Measurements from ENCODE around the gene RPA3.
A peak's percentile ranks its signal among the peaks of the same experiment; 100 is the strongest.
"Not testable (repeated sequence)": the region's sequence is repeated elsewhere in the genome, so short reads cannot be mapped to it uniquely, and the experiment has no call there.

Gene RPA3

DNA sequence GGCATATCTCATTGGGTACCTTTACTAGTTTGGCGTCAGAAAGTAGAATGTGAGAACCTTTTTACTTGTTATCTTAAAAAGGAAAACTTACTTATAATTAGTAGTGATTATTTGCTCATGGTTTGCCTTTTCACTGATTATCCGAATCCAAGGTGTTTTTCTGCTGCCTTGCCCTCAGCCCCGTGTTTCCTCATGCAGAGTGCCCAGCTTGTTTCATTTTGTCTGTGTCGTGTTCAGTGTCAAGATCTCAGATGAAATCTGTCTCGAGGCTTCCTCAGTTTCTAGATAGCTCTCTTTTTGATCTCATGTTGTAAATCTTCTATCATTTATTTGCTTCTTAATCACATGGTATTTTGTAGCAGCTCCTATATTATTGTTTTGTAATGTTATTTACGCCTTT lies 30.1 kb downstream of the RPA3 start:
- no peak for DNase-seq

DNA sequence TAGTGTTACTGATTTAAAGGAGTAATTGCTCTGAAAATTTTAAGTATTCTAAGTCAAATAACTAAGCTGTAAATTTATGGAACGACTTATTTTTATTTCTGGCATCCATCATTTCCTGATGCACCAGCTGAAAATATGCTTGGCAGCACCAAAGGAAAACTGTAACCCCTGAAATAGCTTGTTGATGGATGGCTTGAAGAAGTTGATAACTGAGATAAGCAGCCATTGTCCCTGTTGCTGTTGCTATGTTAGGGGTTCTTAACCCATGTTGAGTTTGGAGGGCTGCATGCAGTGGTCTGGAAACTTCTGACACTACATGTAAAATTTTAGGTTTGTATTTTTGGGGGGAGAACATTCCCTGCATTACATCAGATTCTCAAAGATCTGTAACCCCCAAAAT lies 30.6 kb downstream of the RPA3 start:
- no peak for DNase-seq

DNA sequence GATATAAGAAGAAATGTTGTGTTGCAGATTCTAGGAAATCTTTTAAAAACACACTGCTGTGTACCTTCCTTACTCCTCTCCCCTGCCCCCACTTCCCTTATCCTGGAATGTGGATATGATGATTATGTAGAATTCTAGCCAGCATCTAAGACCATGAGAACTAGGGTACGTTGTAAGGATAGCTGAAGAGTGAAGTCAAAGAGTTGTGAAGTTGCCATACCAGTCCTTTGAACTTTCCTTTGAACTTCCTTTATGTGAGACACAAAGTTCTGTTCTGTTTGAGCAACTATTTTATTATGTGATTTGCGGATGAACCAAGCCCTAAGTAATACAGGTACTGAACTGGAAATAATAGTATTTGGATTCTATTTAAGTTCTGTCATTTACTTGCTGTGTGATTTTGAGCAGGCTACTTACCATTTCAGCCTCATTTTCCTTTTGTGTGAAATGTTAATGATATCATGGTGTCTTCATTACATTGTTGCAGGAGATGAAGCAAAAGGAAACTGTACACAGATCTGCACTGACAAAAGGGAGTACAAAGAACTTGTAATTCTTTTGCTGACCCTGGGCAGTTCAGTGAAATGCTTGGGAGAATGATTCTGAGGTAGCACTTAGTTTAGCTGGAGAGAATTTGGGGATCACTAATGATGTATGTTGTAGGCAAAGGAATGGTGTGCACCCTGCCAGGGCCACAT lies 31.4 kb downstream of the RPA3 start:
- DNase-seq, result no peak

DNA sequence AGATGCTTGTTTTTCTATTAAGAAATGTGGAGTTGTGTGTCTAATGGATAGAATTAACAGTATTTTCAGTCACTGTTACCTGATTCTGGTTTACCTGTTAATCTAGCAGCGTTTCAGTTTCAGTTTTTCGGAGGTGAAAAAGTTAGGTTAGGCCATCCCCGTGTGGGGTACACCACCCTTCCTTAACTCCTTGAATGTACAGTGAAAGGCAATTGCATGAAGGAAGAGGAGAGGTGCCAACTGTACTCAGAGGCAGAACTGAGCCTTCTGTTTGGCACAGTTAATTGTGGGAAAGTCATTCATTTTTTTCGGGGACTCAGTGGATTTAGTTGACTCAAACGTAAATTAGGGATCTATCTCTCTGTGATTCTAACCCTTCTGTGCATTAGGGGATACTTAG lies 35.5 kb downstream of the RPA3 start:
- no peak for DNase-seq

DNA sequence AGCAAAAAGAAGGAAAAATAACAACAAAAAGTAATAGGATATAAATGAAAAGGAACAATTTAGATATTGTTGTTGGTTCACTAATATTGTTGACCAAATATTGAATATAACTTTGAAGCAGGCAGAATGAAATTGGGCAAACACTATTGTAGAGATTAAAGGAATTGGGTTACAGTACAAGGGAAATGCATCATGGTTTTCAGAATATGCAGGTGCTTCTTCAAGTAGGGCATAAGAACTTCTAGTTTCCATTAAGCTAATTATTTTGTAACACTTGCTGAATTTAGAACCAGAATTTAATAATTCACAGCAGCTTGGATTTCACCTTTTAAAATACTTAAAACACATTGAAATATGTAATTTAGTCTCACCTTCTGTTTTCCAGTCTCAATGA lies 36.5 kb downstream of the RPA3 start:
- DNase-seq, result peak; percentile 33

DNA sequence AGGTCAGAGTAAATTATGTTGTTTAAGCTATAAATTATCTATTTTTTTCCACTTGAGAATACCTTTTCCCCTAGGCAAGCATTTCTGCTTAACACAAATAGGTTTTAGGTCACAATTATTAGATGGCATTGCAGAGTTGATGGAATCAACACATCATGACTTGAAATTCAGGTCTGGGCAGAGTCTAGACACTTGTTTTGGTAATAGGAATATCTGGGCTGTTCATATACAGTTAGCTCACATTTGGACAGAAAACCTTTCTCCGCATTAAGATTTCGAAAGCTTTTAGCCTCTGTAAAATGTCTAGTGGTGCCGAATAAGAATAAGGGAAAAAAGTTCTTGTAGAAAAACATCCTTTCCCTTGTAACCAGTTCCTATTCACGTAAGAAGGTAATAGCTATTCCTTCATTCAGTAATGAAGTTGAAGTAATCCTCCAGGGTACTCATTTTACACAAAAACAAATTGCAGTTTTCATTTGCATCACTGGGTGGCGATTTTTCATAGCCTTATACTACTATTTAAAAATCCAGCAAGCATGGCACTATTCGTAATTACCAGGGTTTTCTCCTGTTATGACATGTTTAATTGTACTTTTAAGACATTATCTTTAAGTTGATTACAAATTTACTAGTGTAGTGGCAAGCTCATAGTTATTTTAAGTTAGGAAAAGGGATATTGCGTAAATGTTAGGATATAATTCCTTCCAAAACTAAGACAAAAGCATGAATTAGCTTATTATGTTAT lies 37.0 kb downstream of the RPA3 start:
- DNase-seq, result peak; percentile 90

DNA sequence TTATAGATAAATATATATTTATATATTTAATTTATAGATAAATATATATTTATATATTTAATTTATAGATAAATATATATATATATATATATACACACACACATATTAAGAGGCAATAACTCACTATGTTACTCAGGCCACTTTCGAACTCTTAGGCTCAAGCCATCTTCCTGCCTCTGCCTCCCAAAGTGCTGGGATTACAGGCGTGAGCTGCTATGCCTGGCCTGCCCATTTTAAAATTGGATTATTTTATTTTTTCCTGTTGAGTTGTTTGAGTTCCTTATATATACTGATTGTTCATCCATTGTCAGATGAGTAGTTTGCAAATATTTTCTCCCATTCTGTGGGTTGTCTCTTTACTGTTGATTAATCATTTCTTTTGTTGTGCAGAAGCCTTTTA lies 38.8 kb downstream of the RPA3 start:
- DNase-seq, result not testable (repeated sequence)

DNA sequence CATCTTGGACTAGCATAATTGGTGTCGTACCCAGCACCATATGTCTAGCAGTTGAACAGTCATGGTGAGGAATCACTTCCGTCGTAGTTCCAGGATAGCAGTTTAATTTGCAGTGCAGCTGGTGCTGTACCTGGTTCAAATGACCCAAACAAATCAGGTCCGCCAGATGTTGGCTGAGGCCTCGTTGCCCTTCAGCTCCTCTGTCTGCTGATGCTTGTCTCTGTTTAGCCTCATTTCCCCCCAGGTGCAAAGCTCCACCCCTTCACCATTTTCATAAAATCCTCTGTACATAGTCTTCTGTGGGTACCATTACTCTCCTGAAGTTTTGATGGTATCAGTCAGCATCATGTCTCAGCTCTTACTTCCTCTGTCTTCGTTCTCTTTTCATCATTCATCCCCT lies 42.7 kb downstream of the RPA3 start:
- peak; percentile 94 for DNase-seq

DNA sequence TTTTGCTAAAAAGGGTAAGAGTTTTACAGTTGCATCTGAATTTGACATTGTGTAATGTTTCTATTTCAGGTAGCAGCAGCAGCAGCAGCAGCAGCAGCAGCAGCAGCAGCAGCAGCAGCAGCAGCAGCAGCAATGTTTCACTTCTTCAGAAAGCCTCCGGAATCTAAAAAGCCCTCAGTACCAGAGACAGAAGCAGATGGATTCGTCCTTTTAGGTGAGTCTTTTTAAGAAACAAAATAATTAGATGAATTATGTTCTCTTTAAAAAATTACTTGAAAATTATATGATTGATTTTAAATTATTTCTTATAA lies 45.2 kb downstream of the RPA3 start:
- no peak for DNase-seq

DNA sequence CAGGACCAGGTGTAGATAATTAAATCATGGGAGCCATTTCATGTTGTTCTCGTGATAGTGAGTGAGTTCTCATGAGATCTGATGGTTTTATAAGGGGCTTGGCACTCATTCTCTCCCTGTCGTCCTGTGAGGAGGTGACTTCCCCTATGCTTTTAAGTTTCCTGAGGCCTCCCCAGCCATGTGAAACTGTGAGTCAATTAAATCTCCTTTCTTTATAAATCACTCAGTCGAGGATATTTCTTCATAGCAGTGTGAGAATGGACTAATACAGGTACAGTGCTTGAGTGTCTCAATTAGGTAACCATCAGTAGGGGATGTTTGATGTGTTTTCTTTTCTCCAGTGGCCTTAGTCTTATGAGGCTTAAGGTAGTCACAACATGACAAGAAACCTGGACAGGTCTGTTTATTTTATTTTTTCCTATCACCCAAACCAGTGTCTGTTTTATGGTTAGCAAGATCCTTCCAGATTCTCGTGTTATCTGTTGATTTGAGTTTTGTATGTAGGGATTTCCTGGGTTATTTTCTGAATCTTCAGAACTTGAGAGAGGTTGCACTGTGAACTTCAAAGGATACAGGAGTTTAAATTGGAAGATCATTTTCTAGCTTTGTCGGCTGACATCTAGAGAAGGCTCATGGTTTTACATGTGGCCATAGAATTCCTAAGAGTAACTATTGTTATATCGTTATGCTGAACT lies 45.7 kb downstream of the RPA3 start:
- no peak for DNase-seq

DNA sequence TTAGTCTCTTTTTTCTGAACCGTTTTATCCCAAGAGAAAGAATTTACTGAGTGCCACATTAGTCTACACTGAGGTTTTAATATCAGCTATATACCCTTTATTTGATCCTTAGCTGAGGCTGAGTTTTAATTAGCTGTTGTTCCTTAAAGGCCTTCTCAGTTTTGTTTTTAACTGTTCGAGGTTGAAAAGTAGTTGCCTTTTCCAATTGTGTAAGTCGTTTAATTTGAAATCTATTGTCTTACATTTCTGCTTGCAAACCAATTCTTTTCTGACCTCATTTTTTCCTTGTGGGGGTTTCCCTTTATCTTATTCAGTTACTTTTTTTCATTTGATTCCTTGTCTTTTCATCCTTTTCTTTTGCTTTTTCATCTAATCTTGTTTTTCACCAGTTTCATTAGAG lies 47.0 kb downstream of the RPA3 start:
- no peak for DNase-seq

DNA sequence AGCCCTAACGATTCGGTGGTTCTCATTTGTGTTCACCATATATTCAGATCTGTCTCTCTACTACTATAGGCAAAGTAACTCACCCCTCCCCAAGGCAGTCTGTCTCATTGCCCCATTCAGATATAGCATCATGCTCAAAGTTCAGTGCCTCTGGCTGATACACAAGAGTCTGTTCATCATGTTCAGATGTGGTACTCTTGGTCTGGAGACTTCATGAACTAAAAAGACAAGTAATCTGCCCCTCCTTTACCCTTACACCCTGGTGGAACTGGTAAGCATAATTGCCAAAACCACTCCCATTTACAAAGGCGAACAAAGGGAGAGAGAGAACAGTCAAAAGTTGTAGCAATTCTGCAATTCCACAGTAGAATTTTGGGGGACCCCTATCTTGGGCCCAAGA lies 47.9 kb downstream of the RPA3 start:
- DNase-seq, result no peak

DNA sequence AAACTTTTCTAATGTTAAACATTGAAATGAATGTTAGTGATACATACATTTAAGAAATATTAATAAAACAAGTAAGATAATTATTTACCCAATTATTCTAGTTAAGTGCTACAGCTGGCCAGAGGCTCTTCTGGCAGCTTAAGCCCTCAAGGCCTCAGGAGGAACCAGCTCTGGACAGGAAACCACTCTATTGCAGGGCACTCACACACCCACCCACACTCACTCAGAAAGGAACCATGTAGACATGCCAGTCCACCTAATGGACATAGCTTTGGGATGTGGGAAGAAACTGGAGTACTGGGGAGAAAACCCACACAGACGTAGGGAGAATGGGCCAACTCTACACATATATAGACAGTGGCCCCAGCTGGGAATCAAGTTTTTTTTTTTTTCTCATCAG lies 49.7 kb downstream of the RPA3 start:
- no peak for DNase-seq

DNA sequence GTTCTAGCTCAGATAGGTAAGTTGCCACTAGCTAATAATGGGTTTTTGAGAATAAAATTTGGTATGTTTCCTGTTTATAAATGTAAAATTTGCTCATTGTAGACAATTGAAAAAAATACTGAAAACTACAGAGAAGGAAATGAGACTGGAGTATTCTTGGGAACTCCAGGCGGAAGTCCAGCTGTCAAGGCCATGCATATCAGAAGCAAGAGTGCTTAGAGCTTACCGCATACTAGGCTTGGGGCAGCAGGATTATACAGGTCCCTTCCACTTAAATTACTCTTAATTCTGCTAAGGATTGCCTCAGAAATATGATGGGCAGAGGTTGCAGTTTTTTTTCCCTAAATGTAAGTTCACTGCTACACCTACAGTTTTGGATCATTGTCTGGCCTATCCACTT lies 51.2 kb downstream of the RPA3 start:
- no peak for DNase-seq

DNA sequence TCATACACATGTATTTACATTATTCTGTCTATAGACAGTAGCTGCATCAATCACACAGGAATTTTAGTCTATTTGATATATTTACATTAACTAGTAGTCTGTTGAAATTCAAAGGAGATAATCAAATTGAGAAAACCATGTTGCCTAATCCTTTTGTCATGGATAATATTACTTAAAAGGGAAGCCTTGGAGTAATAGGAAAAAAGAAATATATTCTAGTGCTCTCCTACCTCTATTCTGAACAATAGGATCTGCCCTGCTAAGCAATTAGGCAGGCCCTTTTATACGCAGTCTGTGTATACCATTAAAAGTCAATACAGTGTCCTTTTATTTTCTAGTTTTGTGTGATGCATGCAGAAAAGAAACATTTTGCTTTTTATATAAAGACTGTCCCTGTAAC lies 53.4 kb downstream of the RPA3 start:
- no peak for DNase-seq

DNA sequence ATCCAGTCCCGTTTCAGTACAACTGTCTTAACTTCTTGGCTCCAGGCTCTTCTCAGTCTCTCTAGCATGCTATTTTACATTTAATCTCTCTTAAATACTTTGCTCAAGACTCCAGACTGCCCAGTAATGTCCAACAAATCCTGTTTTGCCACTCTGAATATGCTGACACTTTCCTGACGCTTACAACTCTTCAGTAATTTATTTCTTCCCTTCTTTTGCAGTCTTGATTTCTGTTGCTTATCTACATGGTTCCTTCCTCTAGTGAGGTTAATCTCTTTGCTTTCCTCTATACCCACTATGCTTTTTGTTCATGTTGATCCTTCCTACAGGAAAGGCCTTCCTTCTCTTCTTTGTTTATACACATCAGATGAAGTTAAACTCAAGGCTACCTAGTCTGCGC lies 54.1 kb downstream of the RPA3 start:
- no peak for DNase-seq

DNA sequence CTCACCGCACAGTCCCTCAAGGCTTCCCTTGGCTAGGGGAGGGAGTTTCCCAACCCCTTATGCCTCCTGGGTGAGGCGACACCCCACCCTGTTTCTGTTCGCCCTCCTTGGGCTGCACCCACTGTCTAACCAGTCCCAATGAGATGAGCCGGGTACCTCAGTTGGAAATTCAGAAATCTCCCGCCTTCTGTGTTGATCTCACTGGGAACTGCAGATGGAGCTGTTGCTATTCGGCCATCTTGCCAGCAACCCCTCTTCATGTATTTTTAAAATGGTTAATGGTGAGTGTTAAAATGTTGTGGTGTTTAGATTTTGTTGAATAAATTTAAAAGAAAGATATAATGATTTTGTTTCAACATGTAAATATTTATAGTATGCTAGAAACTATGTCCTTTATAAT lies 55.9 kb downstream of the RPA3 start:
- DNase-seq, result no peak

DNA sequence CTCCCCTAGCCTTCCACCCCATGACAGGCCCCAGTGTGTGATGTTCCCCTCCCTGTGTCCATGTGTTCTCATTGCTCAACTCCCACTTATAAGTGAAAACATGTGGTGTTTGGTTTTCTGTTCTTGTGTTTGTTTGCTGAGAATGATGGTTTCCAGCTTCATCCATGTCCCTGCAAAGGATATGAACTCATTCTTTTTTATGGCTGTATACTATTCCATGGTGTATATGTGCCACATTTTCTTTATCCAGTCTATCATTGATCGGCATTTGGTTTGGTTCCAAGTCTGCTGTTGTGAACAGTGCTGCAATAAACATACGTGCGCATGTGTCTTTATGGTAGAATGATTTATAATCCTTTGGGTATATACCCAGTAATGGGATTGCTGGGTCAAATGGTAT lies 61.9 kb downstream of the RPA3 start:
- DNase-seq, result not testable (repeated sequence)

DNA sequence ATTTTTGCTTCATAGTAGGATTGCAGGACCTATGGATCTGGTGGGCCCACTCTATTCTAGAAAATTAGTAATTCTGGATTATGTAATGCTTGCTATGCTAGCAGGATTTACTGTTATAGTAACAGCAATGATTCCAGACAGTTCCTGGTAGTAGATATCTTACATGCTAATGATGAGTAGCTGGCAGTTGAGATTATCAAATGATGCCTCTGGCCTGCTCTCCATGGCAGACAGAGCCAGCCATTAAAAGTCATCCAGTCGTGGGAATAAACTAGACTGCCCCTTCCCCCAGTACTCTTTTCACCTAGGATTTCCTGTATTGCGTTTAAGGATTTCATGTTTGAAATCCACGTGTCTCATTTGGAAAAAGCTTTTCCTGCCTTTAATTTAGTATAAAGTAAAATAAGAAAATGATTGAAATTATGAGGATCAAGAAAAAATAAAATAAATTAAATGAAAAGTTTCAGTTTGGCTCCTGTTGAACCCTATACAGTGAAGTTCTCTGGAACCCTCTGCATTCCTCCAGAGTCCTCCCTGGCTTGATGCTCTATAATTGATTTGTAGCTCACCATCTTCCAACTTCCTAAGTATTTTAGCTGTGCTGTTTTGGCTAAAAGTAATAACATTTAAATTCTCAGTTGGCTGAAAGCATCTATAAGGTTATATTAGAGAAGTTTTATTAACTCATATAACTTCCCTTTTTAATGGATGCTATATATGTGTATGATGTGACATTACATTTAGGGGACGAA lies 63.3 kb downstream of the RPA3 start:
- no peak for DNase-seq

DNA sequence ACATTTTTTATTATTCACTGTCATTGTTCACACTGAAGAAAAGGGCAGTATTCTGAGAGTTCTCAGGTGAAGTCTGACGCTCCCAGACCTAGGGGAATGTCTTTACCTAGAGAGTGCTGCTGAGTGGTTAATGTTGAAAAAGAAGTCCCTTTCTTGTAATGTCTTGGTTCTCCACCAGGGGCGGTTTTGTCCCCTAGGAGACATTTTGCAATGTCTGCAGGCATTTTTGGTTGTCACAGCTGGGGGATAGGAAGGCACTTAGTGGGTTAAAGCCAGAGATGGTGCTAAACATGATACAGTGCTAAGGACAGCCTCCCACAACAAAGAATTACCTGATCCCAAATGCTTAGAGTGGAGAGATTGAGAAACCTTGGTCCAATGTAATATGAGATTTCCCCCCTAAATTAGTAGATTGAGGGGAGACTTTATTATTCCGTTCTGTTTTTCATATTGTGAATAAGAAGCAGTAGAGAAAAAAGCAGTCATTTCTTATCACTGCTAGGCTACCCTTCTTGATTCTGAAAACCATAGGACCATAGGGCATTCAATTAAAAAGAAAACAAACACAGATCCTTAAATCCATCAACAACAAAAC lies 64.7 kb downstream of the RPA3 start:
- no peak for DNase-seq

DNA sequence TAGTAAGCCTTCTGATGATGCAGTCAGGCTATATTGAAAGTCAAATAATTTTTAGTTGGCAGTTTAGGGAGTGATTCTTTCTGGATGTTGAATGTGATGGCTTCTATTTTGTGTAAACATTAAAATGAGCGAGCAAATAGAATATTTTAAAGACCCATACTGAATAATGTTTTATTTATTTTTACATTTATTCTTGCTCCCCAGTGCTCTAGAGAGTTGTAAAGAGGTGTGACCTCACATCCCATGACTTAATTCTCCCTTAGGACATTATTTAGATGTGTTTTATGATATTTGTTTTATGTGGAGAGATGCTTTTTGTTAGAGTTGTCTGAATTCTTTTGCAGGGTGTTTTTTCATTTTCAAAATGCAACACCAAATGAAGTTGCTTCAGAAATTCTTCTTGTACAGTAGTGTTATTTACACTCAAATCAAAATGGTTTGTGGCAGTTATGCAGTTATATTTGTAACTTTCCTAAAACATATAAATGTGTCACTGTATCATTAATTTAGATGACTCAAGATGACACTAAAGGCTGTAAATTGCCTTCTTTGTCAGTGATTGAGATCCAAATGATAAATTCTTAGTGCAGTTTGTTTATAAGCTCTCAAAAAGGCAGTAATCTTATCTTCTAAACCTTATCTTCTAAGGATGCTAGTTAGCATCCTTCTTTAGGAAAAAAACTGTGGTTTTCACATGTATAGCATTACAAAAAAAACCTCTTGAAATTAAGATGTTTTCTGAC lies 65.4 kb downstream of the RPA3 start:
- no peak for DNase-seq

DNA sequence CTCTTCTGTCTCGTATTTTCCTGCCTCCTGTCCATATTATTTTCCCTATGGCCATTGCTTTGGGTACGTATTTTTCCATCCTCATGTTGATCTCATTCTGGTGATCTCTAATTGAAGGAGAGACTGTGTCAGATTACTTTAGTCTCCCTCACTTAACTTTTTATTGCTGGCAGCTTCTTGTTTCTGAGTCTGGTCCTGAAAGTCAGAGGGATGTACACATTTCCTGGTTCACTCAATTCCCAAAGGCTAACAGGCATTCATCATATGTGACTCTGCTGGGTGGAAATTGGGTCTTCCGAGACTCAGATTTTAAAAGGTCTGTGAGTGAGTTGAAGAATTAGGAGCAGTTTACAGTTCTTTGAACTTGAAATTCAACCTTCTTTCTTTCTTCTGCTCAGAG lies 66.9 kb downstream of the RPA3 start:
- no peak for DNase-seq
